HG03103 (cell line): ENCODE measurements around the gene XG.
"Not testable (repeated sequence)": the region's sequence is repeated elsewhere in the genome, so short reads cannot be mapped to it uniquely, and the experiment has no call there.

Experiments
- ATAC-seq: cut with Tn5 transposase; IDR thresholded peaks from one replicate; pipeline ENCODE4 v1.9.1; 2021; ENCODE audit warnings: low read depth; ENCODE audit not compliant: unreplicated experiment

The XG gene

GRCh38 chrX:2774057-2774456 lies 22.2 kb downstream of the XG start:
- no peak for ATAC-seq

DNA sequence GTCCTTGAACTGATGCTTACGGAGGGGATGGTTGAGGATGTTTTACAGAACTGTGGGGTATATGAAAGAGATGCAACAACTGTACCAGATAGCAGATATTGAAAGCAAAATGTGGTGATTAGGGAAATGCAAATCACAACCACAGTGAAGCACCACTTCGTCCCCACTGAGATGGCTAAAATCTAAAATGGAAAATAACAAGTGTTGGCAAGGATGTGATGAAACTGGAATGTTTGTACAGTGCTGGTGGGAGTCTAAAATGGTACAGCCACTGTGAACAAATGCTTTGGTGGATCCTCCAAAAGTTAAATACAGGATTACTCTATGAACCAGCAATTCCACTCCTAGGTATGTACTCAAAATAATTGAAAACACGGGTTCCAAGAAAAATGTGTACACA lies 22.9 kb downstream of the XG start:
- no peak for ATAC-seq

- ATAC-seq = not testable (repeated sequence)
Observed at GRCh38 chrX:2780472-2781225, 28.8 kb downstream of the XG start.

DNA sequence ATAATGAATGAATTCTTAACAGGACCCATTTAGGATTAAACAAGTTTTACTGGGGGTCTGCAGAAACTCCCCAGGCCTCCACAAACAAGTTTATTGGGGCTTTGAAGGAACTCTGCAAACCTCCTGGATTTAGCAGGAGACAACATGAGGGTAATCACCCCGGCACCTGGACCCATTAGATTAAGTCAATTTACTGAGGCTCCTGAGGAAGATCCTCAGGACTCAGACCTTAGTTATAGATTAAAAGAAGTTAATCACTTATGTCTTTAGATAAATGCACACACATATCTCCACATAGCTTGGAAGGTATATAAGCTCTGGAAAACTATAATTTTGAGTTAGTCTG lies 29.4 kb downstream of the XG start:
- ATAC-seq = no peak

DNA sequence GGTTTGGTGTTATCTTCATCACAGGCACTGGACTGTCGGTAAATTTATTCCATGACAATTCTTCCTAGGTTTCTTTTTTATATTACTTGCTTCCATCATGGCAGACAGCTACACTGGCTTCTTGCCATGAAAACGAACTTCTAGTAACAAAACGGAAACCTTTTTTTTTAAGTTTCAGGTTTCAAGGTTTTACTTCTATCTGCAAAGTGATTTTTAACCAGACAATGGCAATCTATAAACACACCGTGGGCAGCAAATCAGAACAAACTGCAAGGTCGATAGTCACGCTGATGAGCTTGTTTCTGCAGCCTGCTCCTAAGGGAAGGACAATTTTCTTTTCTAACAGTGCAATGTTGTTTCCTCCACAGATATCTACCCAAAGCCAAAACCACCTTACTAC lies 29.9 kb downstream of the XG start:
- no peak for ATAC-seq

GRCh38 chrX:2782171-2782570 lies 30.3 kb downstream of the XG start:
- ATAC-seq = no peak

DNA sequence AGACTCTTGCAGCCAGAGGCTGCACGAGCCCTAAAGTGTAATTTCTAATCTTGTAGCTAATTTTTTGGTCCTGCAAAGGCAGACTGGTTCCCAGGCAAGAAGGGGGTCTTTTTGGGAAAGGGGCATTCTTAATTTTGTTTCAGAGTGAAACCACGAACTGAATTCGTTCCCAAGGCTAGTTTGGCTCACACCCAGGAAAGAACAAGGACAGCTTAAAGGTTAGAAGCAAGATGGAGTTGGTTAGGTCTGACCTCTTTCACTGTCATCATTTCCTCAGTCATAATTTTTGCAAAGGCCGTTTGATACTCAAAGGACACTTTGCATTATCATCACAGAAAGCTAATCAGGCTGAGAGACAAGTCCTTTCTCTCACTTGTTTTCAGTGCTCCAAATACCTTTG lies 30.9 kb downstream of the XG start:
- ATAC-seq = no peak

GRCh38 chrX:2784026-2784425 lies 32.2 kb downstream of the XG start:
- no peak for ATAC-seq

DNA sequence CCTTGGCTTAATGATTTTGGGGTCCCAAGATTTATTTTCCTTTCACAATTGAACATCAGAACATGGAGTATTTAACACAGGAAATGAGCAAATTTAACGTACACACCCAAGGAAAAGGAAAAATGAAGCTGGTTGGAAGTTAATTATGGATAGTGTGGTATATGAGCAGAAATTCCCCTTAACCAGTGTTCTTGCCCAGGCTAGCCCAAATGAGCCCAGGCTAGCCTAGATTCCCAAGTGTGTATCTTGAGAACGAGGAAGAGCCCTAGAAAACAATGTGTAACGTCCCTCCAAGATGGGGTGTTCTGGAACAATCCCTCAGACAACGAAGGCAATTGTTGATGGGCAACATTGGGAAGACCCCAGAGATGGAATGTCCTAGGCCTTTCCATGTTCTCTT lies 33.7 kb downstream of the XG start:
- ATAC-seq = no peak

DNA sequence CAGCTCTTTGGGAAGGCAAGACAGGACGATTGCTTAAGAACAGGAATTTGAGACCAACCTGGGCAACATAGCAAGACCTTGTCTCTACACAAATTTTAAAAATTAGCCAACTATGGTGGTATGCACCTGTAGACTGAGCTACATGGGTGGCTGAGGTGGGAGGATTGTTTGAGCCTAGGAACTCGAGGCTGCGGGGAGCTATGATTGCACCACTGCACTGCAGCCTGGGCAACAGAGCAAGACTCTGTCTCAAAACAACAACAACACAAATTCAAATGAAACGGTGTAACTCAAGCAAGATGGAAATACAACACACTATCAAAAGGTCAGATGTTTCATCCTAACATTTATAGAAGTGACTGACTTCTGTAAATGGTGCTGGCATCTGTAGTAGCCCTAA lies 37.1 kb downstream of the XG start:
- no peak for ATAC-seq

DNA sequence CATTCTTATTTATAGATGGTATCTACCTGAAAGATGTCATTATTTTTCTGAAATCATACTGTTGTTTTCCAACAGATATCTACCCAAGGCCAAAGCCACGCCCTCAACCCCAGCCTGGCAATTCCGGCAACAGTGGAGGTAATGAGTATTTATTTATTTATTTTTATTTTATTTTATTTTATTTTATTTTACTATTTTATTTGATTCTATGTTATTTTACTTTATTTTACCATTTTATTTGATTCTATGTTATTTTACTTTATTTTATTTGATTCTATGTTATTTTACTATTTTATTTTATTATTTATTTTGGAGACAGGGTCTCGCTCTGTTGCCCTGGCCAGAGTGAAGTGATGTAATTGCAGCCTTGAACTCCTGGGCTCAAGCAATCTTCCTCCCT lies 37.7 kb downstream of the XG start:
- no peak for ATAC-seq

- ATAC-seq = no peak
Observed at GRCh38 chrX:2793752-2794151, 41.9 kb downstream of the XG start.

GRCh38 chrX:2794336-2794735 lies 42.5 kb downstream of the XG start:
- ATAC-seq = no peak

DNA sequence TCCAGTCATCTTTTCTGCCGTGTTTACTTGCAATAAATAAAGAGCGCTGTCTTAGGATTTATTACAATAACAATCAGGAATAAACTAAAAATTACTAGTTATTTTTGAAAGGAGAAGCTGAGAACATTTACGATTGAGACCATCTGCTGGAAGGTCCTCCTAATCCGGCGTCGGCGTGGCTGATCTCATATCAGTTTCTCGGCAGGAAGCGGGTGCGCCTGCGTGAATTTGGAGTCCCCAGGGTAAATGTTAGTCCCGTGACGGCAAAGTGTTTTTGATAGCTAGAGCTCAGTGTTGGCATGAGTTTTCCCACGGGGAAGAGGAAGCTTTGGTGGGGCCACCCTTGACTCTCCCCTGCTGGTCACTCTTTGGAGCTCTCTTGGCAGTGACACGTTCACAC lies 45.0 kb downstream of the XG start:
- not testable (repeated sequence) for ATAC-seq

DNA sequence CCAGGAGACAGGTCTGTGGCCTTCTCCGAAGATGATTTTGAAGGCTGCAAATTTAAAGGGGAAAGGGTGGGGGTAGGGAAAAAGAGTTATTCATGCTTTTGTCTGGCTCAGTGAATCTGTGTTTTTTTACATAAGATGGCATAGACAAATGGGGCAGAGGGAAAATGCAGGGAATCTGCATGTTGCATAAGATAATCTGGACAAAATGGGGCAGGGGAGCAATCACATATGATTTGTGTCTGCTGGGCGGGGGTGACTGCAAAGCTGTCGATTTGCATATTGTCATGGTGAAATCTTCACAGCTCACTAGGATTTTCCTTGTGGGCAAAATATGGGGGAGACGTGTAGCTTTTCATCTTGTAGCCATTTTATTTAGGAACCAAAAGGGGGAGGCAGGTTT lies 47.5 kb downstream of the XG start:
- ATAC-seq = no peak

- not testable (repeated sequence) for ATAC-seq
Observed at GRCh38 chrX:2799980-2800379, 48.1 kb downstream of the XG start.

- no peak for ATAC-seq
Observed at GRCh38 chrX:2801223-2801622, 49.4 kb downstream of the XG start.

- not testable (repeated sequence) for ATAC-seq
Observed at GRCh38 chrX:2802376-2803090, 50.7 kb downstream of the XG start.

DNA sequence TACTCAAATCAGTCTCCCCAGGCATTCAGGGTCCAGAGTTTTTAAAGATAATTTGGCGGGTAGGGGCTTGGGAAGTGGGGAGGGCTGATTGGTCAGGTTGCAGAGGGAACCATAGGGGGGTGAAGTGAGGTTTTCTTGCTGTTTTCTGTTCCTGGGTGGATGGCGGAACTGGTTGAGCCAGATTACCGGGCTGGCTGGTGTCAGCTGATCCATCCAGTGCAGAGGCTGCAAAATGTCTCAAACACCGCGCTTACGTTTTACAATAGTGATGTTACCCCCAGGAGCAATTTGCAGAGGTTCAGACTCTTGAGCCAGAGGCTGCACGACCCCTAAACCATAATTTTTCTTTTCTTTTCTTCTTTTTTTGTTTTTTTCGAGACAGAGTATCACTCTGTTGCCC lies 51.6 kb downstream of the XG start:
- not testable (repeated sequence) for ATAC-seq

GRCh38 chrX:2804106-2804843 lies 52.4 kb downstream of the XG start:
- ATAC-seq = not testable (repeated sequence)

GRCh38 chrX:2804858-2805257 lies 53.0 kb downstream of the XG start:
- ATAC-seq = not testable (repeated sequence)

DNA sequence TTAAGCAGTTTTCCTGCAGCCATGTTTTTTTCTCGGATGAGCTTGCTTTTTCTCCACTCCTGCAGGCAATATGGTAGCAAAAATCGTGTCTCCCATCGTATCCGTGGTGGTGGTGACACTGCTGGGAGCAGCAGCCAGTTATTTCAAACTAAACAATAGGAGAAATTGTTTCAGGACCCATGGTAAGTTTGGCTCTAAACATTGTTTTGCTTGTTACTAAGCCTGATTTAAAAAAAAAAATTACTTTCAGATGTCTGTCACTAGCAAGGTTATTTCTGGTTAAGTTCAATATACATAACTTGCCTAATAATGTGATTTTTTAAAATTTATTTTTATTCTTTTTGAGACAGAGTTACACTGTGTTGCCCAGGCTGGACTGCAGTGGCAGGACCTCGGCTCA lies 59.4 kb downstream of the XG start:
- ATAC-seq = no peak
